GM06990 (cell line): ENCODE data around the gene RNASET2.

Experiments
- DNase-seq: peaks from one replicate; pipeline ENCODE4 v3.0.0-alpha.2; 2011; ENCODE audit not compliant: insufficient read length; ENCODE audit errors: extremely low read depth
- H3K27me3 ChIP-seq: replicated peaks from 2 replicates; pipeline ENCODE4 v1.6.0; 2011; ENCODE audit warnings: low read length; ENCODE audit not compliant: control insufficient read depth, insufficient read depth
- H3K36me3 ChIP-seq: 2 replicates; pipeline ENCODE4 v1.5.1; 2011; ENCODE audit warnings: low read length; ENCODE audit not compliant: control insufficient read depth, insufficient read depth
- H3K4me3 ChIP-seq: replicated peaks from 2 replicates; pipeline ENCODE4 v1.5.1; 2011; ENCODE audit warnings: low read depth, mild to moderate bottlenecking, control low read depth, low read length
- TF ChIP-seq, protein P1 (sequence below): IDR thresholded peaks from 2 replicates; pipeline ENCODE4 v1.5.1; 2011; ENCODE audit warnings: low read length, control low read depth, mild to moderate bottlenecking, inconsistent platforms; ENCODE audit not compliant: insufficient read depth, poor library complexity, severe bottlenecking

Gene RNASET2

DNA sequence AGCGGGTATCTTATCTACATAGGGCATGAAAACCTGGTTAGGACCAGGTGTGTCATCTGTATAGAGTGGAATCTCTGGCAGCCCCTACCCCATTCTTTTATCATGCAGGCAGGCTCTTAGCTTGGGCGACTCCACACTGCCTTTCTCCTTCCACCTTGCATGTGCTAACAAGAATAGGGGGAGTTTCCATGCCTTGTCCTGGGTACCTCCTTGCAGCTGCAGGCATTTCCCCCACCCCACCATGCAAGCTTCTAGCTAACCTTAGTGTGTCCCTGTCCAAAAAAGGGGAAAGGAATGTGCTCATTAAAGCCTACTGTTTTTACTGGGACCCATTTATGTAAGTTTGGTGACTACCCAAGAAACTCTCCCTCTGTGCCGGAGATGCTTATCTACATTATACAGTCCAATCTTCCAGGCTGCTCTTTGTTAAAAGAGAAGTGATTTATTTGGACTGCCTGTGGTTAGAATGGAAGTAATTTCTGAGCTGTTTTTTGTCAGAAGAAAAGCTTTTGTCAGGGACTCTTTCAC is 32.4 kb upstream of the RNASET2 start:
- no peak overlapping the region for H3K4me3 ChIP-seq
- DNase-seq = no peak
- H3K27me3 ChIP-seq = no peaks in the 10 kb centered on the region
- H3K36me3 ChIP-seq = no peaks in the 10 kb centered on the region
- TF ChIP-seq, protein P1, sequence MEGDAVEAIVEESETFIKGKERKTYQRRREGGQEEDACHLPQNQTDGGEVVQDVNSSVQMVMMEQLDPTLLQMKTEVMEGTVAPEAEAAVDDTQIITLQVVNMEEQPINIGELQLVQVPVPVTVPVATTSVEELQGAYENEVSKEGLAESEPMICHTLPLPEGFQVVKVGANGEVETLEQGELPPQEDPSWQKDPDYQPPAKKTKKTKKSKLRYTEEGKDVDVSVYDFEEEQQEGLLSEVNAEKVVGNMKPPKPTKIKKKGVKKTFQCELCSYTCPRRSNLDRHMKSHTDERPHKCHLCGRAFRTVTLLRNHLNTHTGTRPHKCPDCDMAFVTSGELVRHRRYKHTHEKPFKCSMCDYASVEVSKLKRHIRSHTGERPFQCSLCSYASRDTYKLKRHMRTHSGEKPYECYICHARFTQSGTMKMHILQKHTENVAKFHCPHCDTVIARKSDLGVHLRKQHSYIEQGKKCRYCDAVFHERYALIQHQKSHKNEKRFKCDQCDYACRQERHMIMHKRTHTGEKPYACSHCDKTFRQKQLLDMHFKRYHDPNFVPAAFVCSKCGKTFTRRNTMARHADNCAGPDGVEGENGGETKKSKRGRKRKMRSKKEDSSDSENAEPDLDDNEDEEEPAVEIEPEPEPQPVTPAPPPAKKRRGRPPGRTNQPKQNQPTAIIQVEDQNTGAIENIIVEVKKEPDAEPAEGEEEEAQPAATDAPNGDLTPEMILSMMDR = no peak

GRCh38 chr6:166987930-166988329 is 31.6 kb upstream of the RNASET2 start:
- TF ChIP-seq, protein P1 = no peak
- Histone ChIP-seq H3K4me3 (no peak overlapping the region), H3K36me3 (no peaks in the 10 kb centered on the region; the same call in 1 of the 2 replicates), H3K27me3 (no peaks in the 10 kb centered on the region)
- no peak for DNase-seq

- TF ChIP-seq, protein P1 = no peak
- no peaks in the 10 kb centered on the region for H3K27me3 ChIP-seq
- no peak for DNase-seq
- H3K36me3 ChIP-seq = no peaks in the 10 kb centered on the region; the same call in 1 of the 2 replicates
- no peak overlapping the region for H3K4me3 ChIP-seq
These were observed 31.1 kb upstream of the RNASET2 start for GRCh38 chr6:166987448-166987847.

DNA sequence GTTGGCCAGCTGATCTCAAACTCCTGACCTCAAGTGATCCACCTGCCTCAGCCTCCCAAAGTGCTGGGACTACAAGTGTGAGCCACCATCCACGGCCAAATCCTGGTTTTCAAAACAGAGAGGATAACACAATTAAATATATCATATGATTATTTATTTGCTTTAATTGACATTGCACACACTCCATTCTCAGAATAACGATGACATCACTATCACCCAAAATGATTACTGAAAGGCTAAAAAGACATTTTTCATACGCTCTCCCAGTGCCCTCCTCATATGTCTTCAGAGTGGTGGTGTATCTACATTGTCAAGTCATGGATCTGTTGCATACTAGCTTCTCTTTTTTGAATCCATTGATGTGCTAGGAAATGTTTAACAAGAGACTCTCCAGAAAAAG is 24.4 kb upstream of the RNASET2 start:
- TF ChIP-seq, protein P1 = no peak
- no peak for DNase-seq
- Histone ChIP-seq H3K36me3 (no peaks in the 10 kb centered on the region; the same call in 1 of the 2 replicates), H3K27me3 (no peaks in the 10 kb centered on the region), H3K4me3 (no peak overlapping the region)

DNA sequence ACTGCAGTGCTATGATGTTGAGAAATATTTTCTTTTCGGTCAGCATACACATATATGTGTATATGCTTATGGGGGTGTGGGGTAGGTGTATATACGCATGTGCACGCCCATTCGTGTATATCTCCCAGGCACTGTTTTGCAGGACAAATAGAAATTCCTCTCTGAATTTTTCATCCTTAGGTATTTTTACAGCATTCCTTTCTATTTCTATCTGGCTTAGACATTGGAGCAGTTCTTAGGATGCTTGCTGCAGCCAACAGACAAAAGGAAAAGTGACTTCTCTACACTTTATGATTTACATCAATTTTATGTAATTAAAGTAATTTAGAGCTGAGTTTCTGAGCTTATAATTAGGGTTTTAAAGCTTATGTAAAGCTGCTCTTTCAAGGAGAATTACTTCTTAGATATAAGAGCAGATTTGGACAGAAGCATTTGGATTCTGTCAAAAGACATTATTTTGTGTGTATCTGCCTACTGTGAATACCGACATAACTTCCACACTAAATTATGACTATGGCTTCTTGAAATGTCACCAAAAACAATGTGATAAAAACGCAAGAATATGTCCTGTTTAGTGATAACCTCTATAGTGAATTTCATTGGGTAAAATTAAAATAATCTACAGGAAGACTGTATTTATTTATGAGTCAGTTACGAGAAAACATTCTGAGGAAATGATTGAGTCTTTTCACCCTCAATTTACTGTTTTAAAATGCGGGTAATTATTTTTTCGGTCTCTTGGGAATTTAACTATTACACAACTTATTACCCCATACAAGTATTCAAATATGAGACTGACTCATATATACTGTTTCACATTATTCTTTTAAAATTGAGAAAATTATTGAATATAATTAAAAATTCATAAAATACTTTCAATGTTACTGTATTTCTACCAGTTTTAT is 21.5 kb upstream of the RNASET2 start:
- no peak for DNase-seq
- Histone ChIP-seq H3K36me3 (no peaks in the 10 kb centered on the region; the same call in 1 of the 2 replicates), H3K4me3 (no peak overlapping the region), H3K27me3 (no peaks in the 10 kb centered on the region)
- TF ChIP-seq, protein P1 = no peak
